Loucy (cell line): ENCODE data around the gene ASB4.
"Not testable (repeated sequence)": the region's sequence is repeated elsewhere in the genome, so short reads cannot be mapped to it uniquely, and the experiment has no call there.

ENCODE experiments used
- H2AFZ ChIP-seq: fragments of 200-600 bp; sonication (generic); 2 replicates; pipeline ENCODE4 v1.6.0; 2016; ENCODE audit warnings: antibody characterized with exemption, mild to moderate bottlenecking, low read length, moderate library complexity
- H3F3A ChIP-seq: fragments of 200-600 bp; 2 replicates; pipeline ENCODE4 v1.6.0; 2016; ENCODE audit warnings: antibody characterized with exemption, low read depth, mild to moderate bottlenecking
- H3K27me3 ChIP-seq: fragments of 200-600 bp; sonication (generic); 2 replicates; pipeline ENCODE4 v1.6.1; 2014; ENCODE audit warnings: low read length, mild to moderate bottlenecking; ENCODE audit not compliant: insufficient read depth, poor library complexity, severe bottlenecking
- H3K36me3 ChIP-seq: fragments of 200-600 bp; sonication (generic); 2 replicates; pipeline ENCODE4 v1.6.1; 2016; ENCODE audit warnings: low read length; ENCODE audit not compliant: insufficient read depth
- H3K4me1 ChIP-seq: fragments of 200-600 bp; sonication (generic); 2 replicates; pipeline ENCODE4 v1.5.1; 2014; ENCODE audit warnings: low read length, mild to moderate bottlenecking; ENCODE audit not compliant: insufficient read depth, poor library complexity, severe bottlenecking
- H3K4me2 ChIP-seq: fragments of 200-600 bp; sonication (generic); 2 replicates; pipeline ENCODE4 v1.6.0; 2014; ENCODE audit warnings: antibody characterized with exemption, low read length, low read depth, mild to moderate bottlenecking; ENCODE audit not compliant: poor library complexity, severe bottlenecking
- H3K4me3 ChIP-seq: fragments of 200-600 bp; sonication (generic); 2 replicates; pipeline ENCODE4 v1.5.1; 2014; ENCODE audit warnings: low read length, mild to moderate bottlenecking, mixed read lengths; ENCODE audit not compliant: poor library complexity, severe bottlenecking
- H3K79me2 ChIP-seq: fragments of 200-600 bp; sonication (generic); 2 replicates; pipeline ENCODE4 v1.6.1; 2014; ENCODE audit warnings: low read length; ENCODE audit not compliant: insufficient read depth
- H3K9ac ChIP-seq: fragments of 200-600 bp; sonication (generic); 2 replicates; pipeline ENCODE4 v1.6.0; 2014; ENCODE audit warnings: mild to moderate bottlenecking, low read depth, low read length, moderate library complexity; ENCODE audit not compliant: poor library complexity, severe bottlenecking
- H3K9me2 ChIP-seq: fragments of 200-600 bp; sonication (generic); replicated peaks from 2 replicates; pipeline ENCODE4 v1.6.1; 2016; ENCODE audit warnings: low read depth, low read length, mixed read lengths
- H3K9me3 ChIP-seq: fragments of 200-600 bp; sonication (generic); 2 replicates; pipeline ENCODE4 v1.6.1; 2014; ENCODE audit warnings: mild to moderate bottlenecking, antibody characterized with exemption, low read length, low read depth; ENCODE audit not compliant: insufficient read depth
- H4K20me1 ChIP-seq: fragments of 200-600 bp; sonication (generic); 2 replicates; pipeline ENCODE4 v1.6.0; 2014; ENCODE audit warnings: antibody characterized with exemption, low read length, mild to moderate bottlenecking; ENCODE audit not compliant: insufficient read depth, poor library complexity, severe bottlenecking
- EZH2phosphoT487 ChIP-seq: fragments of 200-600 bp; IDR thresholded peaks from 2 replicates; pipeline ENCODE4 v1.6.1; 2018; ENCODE audit warnings: antibody characterized with exemption, mild to moderate bottlenecking, moderate library complexity, borderline replicate concordance
- TF ChIP-seq, protein P1 (sequence below): fragments of 200-600 bp; sonication (generic); conservative IDR thresholded peaks from 2 replicates; pipeline ENCODE4 v1.5.1; 2014; ENCODE audit warnings: mild to moderate bottlenecking, antibody characterized with exemption, low read length

The ASB4 gene

DNA sequence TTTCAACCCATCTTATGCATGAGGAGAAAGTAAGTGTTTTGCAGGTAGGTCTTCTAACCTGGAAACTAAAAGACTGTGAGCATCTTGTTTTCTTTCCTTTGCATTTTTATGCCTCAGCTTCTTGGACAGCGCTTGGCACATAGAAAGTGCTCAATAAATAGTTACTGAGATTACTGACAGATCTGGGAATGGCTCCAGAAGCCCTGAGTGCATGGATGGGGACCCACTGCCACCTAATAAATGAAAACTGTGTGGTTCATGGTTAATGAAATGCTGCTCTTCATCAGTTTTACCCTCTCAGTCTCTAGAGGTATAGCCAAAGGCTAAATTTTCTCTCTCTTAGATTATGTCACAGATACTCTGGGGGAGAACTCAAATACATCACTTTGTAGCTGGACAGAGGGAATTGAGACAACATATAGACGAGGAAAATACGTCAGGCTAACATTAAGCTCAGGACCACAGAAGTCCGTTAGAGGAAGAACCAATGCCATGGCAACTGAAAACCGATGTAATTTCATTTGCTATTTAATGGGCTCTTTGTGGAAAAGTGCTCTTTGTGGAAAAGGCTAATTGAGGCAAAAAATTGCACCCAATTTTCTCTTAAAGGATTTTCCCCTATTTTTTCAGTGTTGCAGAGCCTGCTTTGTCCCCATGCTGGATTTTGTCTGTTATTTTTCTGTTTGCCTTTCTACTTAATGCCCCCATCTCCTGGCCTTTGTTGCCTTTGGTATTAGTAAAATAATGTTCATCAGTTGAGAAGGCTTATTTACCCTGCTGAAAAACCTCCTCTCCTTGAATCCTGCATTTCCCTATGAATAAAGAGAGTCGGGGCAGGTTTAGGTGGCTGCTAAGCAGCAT lies 17.8 kb downstream of the ASB4 start:
- Histone ChIP-seq H3K9ac (peak overlapping the region; percentile 72), H3F3A (peaks cover 14% of the 10 kb centered on the region; the same call in 1 of the 2 replicates), H3K9me2 (no peaks in the 10 kb centered on the region), H3K4me1 (peaks cover 94% of the 10 kb centered on the region), H3K4me2 (peak overlapping the region; percentile 15), H3K9me3 (no peaks in the 10 kb centered on the region), H3K4me3 (no peak overlapping the region), H3K36me3 (no peaks in the 10 kb centered on the region), H2AFZ (peak overlapping the region; percentile 37; the same call in 1 of the 2 replicates), H4K20me1 (no peaks in the 10 kb centered on the region), H3K27me3 (no peaks in the 10 kb centered on the region), H3K79me2 (no peaks in the 10 kb centered on the region)
- TF ChIP-seq, protein P1, sequence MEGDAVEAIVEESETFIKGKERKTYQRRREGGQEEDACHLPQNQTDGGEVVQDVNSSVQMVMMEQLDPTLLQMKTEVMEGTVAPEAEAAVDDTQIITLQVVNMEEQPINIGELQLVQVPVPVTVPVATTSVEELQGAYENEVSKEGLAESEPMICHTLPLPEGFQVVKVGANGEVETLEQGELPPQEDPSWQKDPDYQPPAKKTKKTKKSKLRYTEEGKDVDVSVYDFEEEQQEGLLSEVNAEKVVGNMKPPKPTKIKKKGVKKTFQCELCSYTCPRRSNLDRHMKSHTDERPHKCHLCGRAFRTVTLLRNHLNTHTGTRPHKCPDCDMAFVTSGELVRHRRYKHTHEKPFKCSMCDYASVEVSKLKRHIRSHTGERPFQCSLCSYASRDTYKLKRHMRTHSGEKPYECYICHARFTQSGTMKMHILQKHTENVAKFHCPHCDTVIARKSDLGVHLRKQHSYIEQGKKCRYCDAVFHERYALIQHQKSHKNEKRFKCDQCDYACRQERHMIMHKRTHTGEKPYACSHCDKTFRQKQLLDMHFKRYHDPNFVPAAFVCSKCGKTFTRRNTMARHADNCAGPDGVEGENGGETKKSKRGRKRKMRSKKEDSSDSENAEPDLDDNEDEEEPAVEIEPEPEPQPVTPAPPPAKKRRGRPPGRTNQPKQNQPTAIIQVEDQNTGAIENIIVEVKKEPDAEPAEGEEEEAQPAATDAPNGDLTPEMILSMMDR, result no peak
- no peak for TF ChIP-seq EZH2phosphoT487

DNA sequence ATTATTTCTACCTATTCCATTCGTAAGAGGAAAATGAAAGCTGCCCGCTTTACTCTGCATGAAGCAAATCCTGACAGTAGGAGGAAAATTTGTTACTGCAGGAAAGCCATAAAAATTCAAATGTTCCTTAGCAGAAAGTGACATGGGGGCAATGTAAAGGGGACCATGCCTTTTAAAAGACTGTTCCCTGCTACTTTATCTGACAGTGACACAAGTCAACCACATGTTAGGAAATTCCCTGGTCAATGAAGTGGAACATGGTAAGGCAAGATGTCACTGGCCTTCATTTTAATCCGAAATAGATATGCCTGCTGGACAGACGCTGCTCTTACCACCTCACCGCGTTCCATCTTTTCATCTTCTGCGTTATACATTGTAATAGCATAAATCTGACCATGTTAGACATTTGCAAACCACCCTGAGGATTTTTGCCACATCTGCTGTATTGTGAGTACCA lies 18.4 kb downstream of the ASB4 start:
- Histone ChIP-seq H3K4me1 (peaks cover 94% of the 10 kb centered on the region), H2AFZ (peak overlapping the region; percentile 37; the same call in 1 of the 2 replicates), H3F3A (peaks cover 14% of the 10 kb centered on the region; the same call in 1 of the 2 replicates), H3K4me2 (peak overlapping the region; percentile 15), H3K9ac (peak overlapping the region; percentile 72)
- not testable (repeated sequence) for H3K79me2 ChIP-seq, H3K9me3 ChIP-seq, H3K36me3 ChIP-seq, H4K20me1 ChIP-seq, H3K4me3 ChIP-seq, H3K27me3 ChIP-seq, H3K9me2 ChIP-seq

DNA sequence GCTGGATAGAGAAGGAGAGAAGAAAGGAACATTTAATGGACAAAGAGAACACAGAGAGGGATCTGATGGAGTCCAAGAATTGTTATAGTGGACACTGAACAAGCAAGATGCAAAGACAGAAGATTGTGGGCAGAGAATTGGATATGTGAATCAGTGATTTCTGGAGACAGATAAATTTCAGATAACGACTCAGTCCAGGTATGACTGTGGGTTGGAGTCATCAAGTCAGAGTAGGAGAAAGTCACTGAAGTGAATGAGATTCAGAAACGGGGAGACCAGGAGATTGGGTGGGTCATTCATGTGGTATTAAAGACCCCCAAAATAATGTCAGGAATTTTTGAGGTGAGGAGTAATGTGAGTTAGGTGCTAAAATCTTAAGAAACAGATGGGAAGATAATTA lies 23.0 kb downstream of the ASB4 start:
- Histone ChIP-seq H3K4me1 (peaks cover 78% of the 10 kb centered on the region), H3K9me2 (no peaks in the 10 kb centered on the region), H3K79me2 (no peaks in the 10 kb centered on the region), H3K9me3 (no peaks in the 10 kb centered on the region), H3K27me3 (no peaks in the 10 kb centered on the region), H3K4me3 (peak overlapping the region; percentile 46), H4K20me1 (no peaks in the 10 kb centered on the region), H3K4me2 (peak overlapping the region; percentile 54), H3K36me3 (no peaks in the 10 kb centered on the region), H2AFZ (no peak overlapping the region), H3F3A (no peaks in the 10 kb centered on the region), H3K9ac (peak overlapping the region; percentile 25)
- TF ChIP-seq, protein P1, result no peak
- TF ChIP-seq EZH2phosphoT487, result no peak
